SK-N-SH treated with all-trans-retinoic acid at 6 μM for 48 hours (cell line): ENCODE data around the gene LRRC58.

ENCODE experiments used
- ATAC-seq: fragments of 200-7000 bp; cut with Tn5 transposase; 3 replicates; pipeline ENCODE4 v1.9.1; 2020; ENCODE audit warnings: mild to moderate bottlenecking, moderate library complexity
- ARNTL ChIP-seq: fragments of 450-650 bp; formaldehyde crosslinking; IDR thresholded peaks from 2 replicates; pipeline ENCODE4 v1.5.0; 2020; ENCODE audit warnings: low read depth, mild to moderate bottlenecking, moderate library complexity, borderline replicate concordance
- BACH2 ChIP-seq: fragments of 250-450 bp; sonication (Bioruptor Pico); IDR thresholded peaks from 2 replicates; pipeline ENCODE4 v1.9.0; 2021; ENCODE audit warnings: mild to moderate bottlenecking, borderline replicate concordance
- CREB5 ChIP-seq: fragments of 250-450 bp; sonication (Bioruptor Pico); IDR thresholded peaks from 2 replicates; pipeline ENCODE4 v1.5.1; 2020; ENCODE audit warnings: low read depth, mild to moderate bottlenecking, moderate library complexity
- CSDC2 ChIP-seq: fragments of 250-450 bp; sonication (Bioruptor Pico); IDR thresholded peaks from 2 replicates; pipeline ENCODE4 v1.5.0; 2020; ENCODE audit warnings: mild to moderate bottlenecking, moderate library complexity
- CSRNP3 ChIP-seq: fragments of 250-450 bp; sonication (Bioruptor Pico); IDR thresholded peaks from 2 replicates; pipeline ENCODE4 v1.5.1; 2021; ENCODE audit warnings: mild to moderate bottlenecking, moderate library complexity
- ESRRG ChIP-seq: fragments of 250-450 bp; sonication (Bioruptor Pico); IDR thresholded peaks from 2 replicates; pipeline ENCODE4 v1.6.1; 2021; ENCODE audit warnings: mild to moderate bottlenecking
- GLIS3 ChIP-seq: fragments of 250-450 bp; sonication (Bioruptor Pico); IDR thresholded peaks from 2 replicates; pipeline ENCODE4 v1.5.0; 2020; ENCODE audit warnings: mild to moderate bottlenecking, moderate library complexity
- ISL1 ChIP-seq: fragments of 250-450 bp; sonication (Bioruptor Pico); IDR thresholded peaks from 2 replicates; pipeline ENCODE4 v2.1.2; 2022; ENCODE audit warnings: mild to moderate bottlenecking, moderate library complexity
- OSR1 ChIP-seq: fragments of 250-450 bp; sonication (Bioruptor Pico); IDR thresholded peaks from 2 replicates; pipeline ENCODE4 v1.8.0; 2022; ENCODE audit warnings: moderate library complexity, mild to moderate bottlenecking, inconsistent platforms
- PATZ1 ChIP-seq: fragments of 250-450 bp; sonication (Bioruptor Pico); IDR thresholded peaks from 2 replicates; pipeline ENCODE4 v1.8.0; 2020; ENCODE audit warnings: mild to moderate bottlenecking, moderate library complexity, borderline replicate concordance
- POU6F1 ChIP-seq: fragments of 250-450 bp; sonication (Bioruptor Pico); IDR thresholded peaks from 2 replicates; pipeline ENCODE4 v1.8.0; 2021; ENCODE audit warnings: low read depth, mild to moderate bottlenecking, moderate library complexity, borderline replicate concordance
- PPARA ChIP-seq: fragments of 250-450 bp; sonication (Bioruptor Pico); IDR thresholded peaks from 2 replicates; pipeline ENCODE4 v1.5.0; 2020; ENCODE audit warnings: mild to moderate bottlenecking, borderline replicate concordance
- RARB ChIP-seq: fragments of 250-450 bp; sonication (Bioruptor Pico); IDR thresholded peaks from 2 replicates; pipeline ENCODE4 v1.8.0; 2021; ENCODE audit warnings: mild to moderate bottlenecking, moderate library complexity
- SNAI2 ChIP-seq: fragments of 250-450 bp; sonication (Bioruptor Pico); IDR thresholded peaks from 2 replicates; pipeline ENCODE4 v1.5.0; 2020; ENCODE audit warnings: mild to moderate bottlenecking, moderate library complexity
- TCF4 ChIP-seq: fragments of 250-450 bp; sonication (Bioruptor Pico); IDR thresholded peaks from 2 replicates; pipeline ENCODE4 v1.8.0; 2021; ENCODE audit warnings: mild to moderate bottlenecking, moderate library complexity, borderline replicate concordance
- TOX ChIP-seq: fragments of 250-450 bp; sonication (Bioruptor Pico); IDR thresholded peaks from 2 replicates; pipeline ENCODE4 v1.8.0; 2021; ENCODE audit warnings: mild to moderate bottlenecking, moderate library complexity, borderline replicate concordance
- TSHZ2 ChIP-seq: fragments of 250-450 bp; sonication (Bioruptor Pico); IDR thresholded peaks from 2 replicates; pipeline ENCODE4 v1.5.0; 2020; ENCODE audit warnings: mild to moderate bottlenecking, moderate library complexity
- ZC3H10 ChIP-seq: fragments of 250-450 bp; sonication (Bioruptor Pico); IDR thresholded peaks from 2 replicates; pipeline ENCODE4 v1.5.1; 2021; ENCODE audit warnings: mild to moderate bottlenecking, moderate library complexity
- ZFP3 ChIP-seq: fragments of 250-450 bp; sonication (Bioruptor Pico); IDR thresholded peaks from 2 replicates; pipeline ENCODE4 v1.5.0; 2020; ENCODE audit warnings: mild to moderate bottlenecking, moderate library complexity
- ZFP30 ChIP-seq: fragments of 450-650 bp; formaldehyde crosslinking; IDR thresholded peaks from 2 replicates; pipeline ENCODE4 v1.5.0; 2022; ENCODE audit warnings: mild to moderate bottlenecking, moderate library complexity
- ZNF565 ChIP-seq: fragments of 450-650 bp; formaldehyde crosslinking; conservative IDR thresholded peaks from 2 replicates; pipeline ENCODE4 v1.5.0; 2020; ENCODE audit warnings: low read depth, mild to moderate bottlenecking, moderate library complexity
- ZNF70 ChIP-seq: fragments of 450-650 bp; formaldehyde crosslinking; IDR thresholded peaks from 2 replicates; pipeline ENCODE4 v1.5.0; 2020; ENCODE audit warnings: mild to moderate bottlenecking, moderate library complexity
- ZNF8 ChIP-seq: fragments of 450-650 bp; formaldehyde crosslinking; IDR thresholded peaks from 2 replicates; pipeline ENCODE4 v1.5.0; 2020; ENCODE audit warnings: mild to moderate bottlenecking, moderate library complexity

Gene LRRC58

GRCh38 chr3:120349855-120350125 lies 636 bp upstream of the LRRC58 start:
- no peak for ATAC-seq
- no peak for TF ChIP-seq RARB (CRISPR knock-in tag)
- no peak for TF ChIP-seq ZNF70 (CRISPR knock-in tag)
- TF ChIP-seq SNAI2 (CRISPR knock-in tag), result no peak
- no peak for TF ChIP-seq ESRRG
- TF ChIP-seq ARNTL (CRISPR knock-in tag), result no peak
- no peak for TF ChIP-seq TSHZ2 (CRISPR knock-in tag)
- no peak for TF ChIP-seq PATZ1 (CRISPR knock-in tag)
- TF ChIP-seq ZNF8 (CRISPR knock-in tag), result no peak
- no peak for TF ChIP-seq ZC3H10 (CRISPR knock-in tag)
- no peak for TF ChIP-seq TCF4 (CRISPR knock-in tag)
- TF ChIP-seq ISL1, result no peak
- no peak for TF ChIP-seq OSR1
- TF ChIP-seq CREB5 (CRISPR knock-in tag), result no peak
- no peak for TF ChIP-seq ZFP3 (CRISPR knock-in tag)
- TF ChIP-seq GLIS3, result no peak
- no peak for TF ChIP-seq ZNF565
- TF ChIP-seq CSRNP3 (CRISPR knock-in tag), result no peak
- TF ChIP-seq BACH2 (CRISPR knock-in tag), result no peak
- TF ChIP-seq PPARA (CRISPR knock-in tag), result no peak

GRCh38 chr3:120348065-120348990 lies 826 bp downstream of the LRRC58 start:
- peak; percentile 52; the same call in 2 of the 3 replicates for ATAC-seq
- TF ChIP-seq PATZ1 (CRISPR knock-in tag) (no peak), TOX (CRISPR knock-in tag) (no peak), POU6F1 (CRISPR knock-in tag) (no peak), CSDC2 (CRISPR knock-in tag) (no peak), ISL1 (no peak), ZNF70 (CRISPR knock-in tag) (no peak), ZFP30 (CRISPR knock-in tag) (no peak), ZC3H10 (CRISPR knock-in tag) (no peak), CSRNP3 (CRISPR knock-in tag) (no peak), TCF4 (CRISPR knock-in tag) (no peak), TSHZ2 (CRISPR knock-in tag) (no peak)
